Activated CD8-positive, alpha-beta memory T cell treated with anti-CD3 and anti-CD28 coated beads for 4 hours (primary cell): ENCODE measurements around the gene MRPS25.

Experiments used
- DNase-seq, 2 donors: peaks; one replicate each; pipeline ENCODE4 v3.0.0-alpha.2; 2020; ENCODE audit warnings: low read depth in 2 of 2

The MRPS25 gene

DNA sequence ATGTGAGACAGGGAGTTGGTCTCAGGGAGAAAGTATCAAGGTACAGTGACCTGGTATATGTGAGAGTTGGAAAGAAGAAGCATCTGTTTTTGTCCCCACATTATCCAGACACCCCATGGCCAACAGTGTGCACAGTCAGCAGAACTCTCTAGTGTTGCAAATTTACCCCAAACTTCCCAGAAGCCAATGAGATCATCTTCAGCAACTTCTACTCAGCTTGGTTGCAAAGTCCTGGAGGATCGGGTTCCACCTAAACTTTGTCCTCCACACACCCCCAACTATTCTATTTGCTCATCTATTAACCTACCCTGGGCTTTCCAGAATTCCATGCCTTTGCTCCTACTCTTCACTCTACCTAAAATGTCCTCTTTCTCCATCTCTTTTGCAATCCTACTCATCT is 18.1 kb upstream of the MRPS25 start:
- no peak for DNase-seq

DNA sequence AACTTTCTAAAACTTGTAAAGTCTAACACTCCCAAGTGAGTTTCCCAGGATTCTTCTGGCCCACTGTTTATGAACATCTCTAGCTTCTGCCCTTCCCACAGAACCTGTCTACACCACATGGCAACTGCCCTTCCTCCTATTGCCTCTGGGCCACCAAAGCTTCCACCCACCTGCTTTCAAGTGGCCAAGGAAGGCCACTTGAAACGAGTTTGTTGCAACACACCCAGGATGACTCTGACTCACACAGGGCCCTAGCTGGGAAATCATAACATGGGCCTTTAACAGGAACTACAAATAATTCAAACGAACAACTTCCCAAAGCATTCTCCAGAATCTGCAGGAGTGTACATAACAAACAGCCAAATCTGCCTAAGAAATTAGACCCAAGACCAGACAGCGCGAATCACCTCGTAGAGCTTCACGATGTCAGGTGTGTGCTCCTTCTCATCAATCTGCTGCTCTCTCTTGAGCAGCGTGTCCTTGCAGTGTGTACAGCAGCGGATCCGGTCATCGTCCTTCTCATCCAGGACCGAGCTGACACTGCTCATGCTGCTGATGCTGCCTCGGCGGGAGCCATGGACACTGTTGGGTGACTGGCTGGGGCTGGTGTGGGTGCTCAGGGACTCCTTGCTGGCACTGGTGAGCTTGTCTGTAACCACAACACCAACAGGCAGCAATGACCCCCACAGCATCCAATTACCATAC is 17.0 kb upstream of the MRPS25 start:
- DNase-seq = no peak

DNA sequence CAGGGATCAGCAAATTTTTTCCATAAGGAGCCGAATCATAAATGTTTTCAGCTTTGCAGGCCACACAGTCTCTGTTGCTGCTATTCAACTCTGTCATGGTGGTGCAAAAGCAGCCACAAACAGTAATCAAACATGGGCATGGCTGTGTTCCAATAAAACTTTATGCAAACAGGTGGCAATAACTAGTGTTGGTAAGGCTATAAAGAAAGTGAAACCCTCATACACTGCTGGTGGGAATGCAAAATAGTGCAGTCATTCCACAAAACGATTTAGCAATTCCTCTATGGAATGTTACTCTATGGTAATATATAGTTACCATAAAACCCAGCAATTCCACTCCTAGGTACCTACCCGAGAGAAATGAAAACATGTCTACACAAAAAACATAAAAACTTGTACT is 14.0 kb upstream of the MRPS25 start:
- DNase-seq = no peak

DNA sequence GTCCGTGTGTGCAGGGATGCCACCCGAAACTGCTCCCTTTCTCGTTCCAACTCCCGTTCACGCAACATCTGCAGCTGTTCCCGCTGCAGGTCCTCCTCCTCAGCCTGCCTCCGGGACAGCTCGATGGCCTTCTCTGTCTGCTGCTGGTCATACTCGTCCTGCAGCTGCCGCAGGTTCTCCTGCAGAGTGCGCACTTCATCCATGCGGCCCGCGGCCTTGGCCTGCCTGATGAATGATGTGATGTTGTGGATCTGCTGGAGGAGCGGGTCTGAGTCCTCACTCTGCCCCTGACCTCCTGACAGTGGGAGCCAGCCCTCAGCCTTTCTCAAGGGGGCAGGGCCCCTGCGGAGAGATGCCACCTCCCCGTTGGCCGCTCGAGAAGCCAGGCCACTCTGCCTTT is 9.4 kb upstream of the MRPS25 start:
- DNase-seq = no peak

DNA sequence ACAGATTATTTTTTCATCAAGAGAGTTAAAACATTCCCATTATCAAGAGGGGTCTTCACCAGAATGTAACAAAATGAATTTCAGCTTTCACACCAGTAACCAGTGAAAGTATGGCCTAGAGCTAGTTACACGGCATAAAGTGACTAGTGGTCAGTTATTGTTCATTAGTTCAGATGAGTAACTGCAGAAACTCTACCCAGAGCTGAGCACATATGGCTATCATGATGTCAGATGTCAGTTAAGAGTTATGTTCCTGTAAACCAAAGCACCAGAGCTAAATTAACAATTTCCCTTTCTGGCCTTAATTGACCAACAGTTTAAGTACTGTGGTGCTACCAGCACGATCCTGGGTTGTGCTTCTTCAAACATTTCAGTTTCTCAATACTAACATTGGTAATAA is 6.6 kb upstream of the MRPS25 start:
- DNase-seq = no peak

DNA sequence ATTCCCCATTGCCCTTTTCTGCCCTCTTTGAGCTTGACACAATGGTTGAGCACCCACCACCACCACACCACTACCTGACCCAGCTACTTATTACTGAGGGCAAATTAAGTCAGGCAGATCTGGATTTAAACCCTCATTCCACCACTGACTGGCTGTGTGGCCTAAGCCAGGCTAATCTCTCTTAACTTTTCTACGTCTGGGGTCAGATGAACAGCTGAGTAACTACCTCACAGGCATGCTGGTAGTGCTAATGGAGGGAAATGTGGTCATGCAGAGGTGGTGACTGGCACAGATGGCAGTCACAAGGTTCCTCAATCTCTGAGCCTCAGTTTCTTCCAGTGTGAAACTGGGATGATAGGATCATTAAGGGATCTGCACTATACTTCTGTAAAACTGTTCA is 4.3 kb upstream of the MRPS25 start:
- no peak for DNase-seq

DNA sequence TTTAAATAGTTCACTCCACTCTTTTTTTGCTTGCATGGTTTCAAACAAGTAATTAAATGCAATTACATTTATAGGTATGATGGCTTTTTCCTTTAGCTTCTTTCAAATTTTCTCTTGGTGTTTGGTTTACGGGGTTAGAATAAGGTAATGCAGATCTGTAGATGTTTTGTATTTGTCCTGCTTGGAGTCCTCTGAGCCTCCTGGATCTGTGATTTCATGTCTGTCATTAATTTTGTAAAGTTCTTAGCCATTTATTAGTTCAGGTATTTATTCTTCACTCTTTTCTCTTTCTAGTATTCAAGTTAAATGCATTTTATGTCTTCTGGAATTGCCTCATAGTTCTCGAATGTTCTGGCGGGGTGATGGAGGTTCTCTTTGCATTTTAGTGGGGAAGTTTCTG is 1.4 kb upstream of the MRPS25 start:
- no peak for DNase-seq

DNA sequence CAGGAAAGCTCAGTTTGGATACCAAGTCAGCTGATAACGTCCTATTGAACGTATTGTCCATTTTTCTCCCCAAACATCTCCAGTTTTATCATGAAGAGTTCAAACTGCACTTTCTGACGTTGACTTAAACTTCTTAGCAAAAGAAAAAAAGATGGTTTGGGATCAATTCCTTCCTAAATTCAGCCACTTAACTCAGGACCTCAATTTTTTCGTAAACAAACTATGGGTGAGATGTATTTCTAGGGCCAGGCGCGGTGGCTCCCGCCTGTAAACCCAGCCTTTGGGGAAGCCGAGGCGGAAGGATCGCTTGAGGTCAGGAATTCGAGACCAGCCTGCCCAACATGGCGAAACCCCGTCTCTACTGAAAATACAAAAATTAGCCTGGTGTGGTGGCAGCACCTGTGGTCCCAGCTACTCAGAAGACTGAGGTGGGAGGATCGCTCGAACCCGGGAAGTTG is 464 bp upstream of the MRPS25 start:
- no peak for DNase-seq

DNA sequence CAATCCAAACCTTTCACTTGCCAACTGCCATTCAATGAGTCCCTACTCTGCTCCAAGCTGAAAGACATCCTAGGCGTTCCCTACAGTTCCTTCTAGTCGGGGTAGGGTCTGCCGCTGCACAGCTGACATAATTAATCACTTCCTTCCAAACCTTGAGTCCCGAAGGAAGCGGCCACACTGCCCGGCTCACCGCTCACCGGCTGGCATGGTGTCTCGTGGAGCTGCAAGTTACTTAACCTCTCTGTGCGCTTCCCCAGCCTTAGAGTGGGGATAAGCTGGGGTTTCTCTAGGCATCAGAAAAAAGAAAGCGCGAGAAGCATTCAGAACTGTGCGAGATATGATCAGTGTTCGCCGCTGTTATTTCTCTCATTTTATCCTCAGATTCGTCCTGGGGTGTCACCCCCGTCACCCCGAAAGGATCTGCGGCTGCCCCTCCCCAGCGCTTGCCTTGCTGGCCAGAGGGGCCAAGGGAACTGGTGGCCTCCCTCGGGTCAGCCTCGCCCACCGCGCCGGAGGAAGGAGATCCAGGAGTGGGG is 748 bp downstream of the MRPS25 start:
- no peak for DNase-seq

DNA sequence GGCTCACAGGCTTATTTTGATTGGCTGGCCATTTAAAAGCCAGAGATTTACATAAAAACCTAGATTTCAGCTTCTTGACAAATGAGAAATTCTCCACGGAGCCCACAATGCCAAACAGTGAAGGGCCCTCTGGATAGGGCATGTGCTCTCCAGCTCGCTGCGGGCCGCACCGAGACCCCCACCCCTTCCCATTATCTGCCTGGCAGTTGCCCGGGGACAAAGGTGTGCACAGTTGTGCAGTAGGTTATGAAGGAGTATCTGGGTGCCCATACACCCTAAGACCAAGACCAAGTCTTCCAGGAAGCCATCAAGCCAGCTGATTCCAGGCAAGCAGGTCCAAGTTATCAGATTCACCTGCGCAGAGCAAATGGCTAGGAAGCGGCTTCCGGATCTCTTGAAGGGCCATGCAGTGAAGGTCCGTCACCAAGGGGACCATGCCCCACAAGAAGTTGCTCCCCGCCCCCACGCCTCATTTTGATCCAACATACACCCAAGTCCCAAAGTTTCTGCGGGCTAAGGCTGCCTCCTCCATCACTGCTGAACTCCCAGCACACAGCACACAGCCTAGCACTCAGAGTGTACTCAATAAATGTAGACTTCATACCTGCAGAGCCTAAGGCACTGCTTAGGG is 1.3 kb downstream of the MRPS25 start:
- DNase-seq = no peak

DNA sequence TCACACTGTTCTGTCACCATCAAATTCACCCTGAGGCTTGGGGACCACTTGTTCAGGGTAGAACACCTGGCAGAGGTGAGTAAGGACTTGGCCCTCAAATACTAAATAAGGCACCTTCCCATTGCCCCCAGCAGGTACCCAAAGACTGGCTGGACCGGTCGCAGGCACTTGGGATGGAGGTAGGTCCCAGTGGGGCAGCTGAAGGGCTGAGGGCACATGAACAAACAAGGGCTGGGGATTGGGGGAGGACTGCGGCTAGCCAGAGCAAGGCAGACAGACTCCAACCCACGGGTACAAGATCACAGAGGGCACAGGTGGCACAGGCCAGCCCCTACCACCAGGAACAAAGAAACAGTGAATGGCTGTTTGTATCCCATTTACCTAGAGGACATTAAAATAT is 1.9 kb downstream of the MRPS25 start:
- no peak for DNase-seq

DNA sequence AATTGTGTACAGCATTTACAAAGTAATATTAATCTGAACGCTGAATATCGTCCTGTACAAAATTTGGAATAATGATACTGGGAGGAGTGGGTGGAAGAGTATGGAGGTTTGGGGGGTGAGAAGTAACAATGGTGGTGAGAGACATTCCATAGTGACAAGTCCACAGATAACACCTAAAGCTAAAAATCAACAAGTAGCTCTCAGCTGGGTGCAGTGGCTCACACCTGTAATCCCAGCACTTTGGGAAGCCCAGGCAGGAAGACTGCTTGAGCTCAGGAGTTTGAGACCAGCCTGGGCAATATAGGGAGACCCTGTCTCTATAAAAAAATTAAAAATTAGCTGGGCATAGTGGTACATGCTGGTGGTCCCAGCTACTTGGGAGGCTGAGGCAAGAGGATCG is 5.1 kb downstream of the MRPS25 start:
- no peak for DNase-seq

DNA sequence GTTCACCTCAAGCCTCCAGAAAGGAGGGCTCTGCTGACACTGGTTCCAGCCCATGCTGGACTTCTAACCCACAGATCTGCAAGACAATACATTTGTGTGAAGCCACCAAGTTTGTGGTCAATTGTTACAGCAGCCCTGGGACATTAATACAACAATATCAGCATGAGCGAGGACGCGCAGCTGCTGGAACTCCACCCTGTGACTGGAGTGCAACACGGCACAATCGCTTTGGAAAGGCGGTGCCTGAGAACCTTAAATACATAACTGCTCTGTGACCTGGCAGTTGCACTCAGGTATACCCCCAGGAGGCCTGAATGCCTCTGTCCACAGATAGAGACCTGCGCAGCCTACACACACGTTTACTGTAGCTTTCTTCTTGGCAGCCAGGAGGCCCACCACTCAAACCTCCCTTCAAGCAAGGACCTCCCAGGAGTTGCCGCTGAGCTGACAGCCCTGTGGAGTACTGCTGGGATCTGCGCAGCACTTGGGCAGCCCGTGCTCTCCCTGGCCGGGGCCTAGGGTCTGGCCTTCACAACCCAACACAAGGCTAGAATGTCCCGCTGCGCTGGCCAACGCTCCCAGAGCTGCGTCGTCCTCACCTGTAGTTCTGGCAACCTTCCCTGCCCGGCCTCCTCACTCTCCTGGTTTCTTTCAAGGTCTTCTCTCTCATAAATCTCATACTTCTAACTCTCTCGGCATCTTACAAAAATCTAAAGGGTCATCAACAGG is 8.3 kb downstream of the MRPS25 start:
- DNase-seq = no peak

DNA sequence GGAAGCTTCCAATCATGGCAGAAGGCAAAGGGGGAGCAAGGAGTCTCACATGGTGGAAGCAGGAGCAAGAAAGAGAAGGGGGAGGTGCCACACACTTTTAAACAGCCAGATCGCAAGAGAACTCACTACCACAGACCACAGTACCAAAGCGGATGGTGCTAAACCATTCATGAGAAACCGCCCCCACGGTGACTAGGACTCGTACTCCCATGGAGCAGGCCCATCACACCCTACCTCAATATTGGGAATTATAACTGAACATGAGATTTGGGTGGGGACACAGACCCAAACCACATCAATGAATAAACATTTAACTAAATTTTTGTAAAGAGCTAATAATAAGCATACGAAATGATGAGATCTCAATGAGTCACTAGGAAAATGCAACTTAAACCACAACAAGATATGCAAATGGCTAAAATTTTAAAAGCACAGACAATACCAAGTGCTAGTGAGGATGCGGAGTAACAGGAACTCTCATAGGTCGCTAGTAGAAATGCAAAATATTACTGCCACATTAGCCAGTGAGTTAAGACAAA is 10.0 kb downstream of the MRPS25 start:
- DNase-seq = peak; percentile 19 to 47

DNA sequence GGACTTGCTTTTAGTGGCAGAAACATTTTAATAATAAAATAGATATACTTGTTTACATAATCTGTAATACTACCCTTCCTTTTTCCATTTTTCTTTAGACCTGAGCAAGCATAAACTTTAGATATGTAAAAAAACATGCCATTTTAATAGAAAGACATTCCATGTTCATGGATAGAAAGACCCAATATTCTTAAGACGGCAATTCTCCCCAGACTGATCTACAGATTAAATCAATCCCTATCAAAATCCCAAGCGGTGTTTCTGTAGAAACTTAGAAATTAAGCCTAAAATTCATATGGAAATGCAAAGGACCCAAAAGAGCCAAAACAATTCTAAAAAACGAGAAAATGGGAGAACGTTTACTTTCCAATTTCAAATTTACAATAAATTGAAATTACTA is 11.6 kb downstream of the MRPS25 start:
- DNase-seq = no peak

DNA sequence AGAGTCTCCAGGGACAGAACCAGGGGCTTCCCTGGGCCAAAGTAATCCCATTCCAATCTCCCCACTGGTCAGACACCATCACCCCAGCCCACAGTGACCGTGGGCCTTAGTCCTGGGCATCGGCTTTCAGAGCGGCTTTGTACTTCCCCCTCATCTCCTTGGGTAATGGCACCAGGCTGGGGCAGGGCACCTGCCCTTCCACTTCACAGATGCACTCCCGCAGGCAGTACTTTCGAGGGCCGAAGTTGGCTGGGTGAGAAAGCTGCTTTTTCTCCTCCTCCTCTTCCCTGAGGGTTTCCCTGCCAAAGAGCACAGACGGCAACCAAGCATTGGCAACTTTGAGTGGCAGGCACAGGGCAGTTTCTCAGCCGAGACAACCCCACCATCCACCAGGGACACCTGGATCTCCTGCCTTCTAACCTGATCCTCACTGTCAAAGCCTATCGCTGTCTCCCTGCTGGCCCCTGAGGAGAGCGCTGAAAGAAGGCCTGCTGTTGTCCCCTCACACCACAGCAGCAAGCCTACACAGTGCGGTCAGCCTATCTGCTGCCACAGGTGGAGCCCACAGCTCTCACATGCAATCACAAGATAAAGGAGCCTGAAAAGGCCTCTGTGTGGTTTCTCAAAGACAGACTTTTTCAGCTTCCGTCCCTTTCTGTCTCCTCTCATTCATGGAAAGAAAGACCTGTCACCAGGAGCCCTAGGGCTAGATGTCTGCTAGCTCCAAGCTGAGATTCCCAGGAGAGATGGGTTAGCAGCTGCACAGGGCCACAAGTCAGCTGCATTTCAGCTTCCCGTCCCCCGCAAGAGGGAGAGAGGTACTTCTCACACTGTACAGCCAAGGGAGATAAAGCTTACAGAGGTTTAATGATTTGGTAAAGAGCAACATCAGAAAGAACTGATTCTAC is 12.5 kb downstream of the MRPS25 start:
- DNase-seq = no peak

DNA sequence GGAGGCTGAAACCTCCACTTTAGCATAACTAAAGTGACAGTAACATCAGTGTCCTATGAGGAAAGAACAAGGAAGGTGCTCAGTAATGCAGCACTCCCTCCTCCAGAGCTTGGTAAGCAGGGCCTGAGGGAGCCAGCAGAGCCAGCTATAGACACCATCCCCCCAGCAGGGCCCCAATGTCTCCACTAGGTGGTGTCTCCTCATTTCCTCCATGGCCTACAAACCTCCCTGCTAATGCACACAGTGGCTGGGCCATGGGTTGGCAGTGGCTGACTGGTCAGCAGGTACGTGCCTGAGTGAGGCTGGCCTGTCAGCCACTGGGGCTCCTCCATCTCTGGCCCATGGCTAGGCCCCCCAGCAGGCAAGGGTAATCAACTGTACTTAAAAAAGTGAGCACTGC is 13.6 kb downstream of the MRPS25 start:
- DNase-seq = no peak

DNA sequence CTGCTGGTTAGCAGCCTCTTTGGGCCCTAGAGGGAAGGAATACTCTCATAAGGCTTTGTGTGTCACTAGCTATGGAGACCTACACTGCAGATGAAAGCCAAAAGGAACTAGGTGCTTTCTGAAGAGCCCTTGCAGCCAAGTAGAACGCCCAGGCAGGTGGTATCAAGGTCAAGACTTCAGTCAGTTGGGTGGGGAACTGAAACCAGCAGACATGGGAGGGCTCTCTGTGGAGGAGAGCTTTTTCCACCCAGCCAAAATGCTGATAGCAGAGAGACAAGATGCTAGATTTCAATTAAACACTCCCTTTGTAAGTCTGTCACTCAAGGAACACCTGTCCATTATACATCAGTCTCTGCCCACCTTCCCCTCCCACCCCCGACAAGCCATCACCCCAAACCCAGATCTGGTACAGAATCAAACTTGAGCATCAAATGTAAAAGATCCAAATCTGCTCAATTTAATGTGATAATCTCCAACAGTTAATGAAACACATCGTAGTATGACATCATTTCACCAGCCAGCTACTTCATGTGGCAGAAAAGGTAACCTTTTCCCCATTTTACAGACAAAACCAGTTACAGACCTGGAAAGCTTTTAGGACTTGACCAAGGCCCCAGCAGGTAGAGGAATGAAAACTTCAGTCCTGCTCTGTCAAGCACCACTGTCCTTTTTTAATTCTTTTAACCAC is 14.6 kb downstream of the MRPS25 start:
- DNase-seq = no peak

DNA sequence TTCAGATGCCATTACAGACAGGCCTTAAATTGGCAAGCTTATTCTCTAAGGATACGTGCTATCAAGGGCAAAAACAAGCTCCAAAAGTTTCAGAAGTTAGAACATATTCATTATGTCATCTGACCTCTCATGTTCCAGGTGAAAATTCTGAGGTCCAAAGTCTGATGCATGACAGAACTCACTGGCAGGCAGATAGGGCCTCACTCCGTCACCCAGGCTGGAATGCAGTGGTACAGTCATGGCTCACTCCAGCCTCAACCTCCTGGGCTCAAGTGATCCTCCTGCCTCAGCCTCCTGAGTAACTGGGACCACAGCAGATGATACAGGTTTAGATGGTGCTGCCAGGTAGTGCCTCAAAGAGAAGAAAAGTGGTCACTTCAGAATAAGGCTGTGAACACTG is 15.5 kb downstream of the MRPS25 start:
- DNase-seq = no peak

DNA sequence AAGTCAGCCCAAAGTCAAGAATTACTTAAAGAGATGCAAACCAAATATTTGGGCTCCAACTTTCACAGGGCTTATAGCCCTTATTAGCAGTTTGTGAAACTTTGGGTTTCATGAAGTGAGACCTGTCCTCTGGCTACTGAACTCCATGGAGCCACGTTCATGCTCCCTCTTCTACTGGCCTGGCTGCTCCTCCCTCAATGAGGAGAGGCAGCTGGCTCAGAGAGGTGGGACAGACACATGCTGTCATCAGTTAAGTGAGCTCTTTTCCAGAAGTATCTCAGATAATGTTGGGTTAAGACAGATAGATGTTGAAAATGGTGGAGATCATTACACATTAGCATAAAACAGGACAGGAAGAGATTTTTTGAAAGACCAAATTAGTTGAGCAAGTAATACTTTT is 19.4 kb downstream of the MRPS25 start:
- no peak for DNase-seq

DNA sequence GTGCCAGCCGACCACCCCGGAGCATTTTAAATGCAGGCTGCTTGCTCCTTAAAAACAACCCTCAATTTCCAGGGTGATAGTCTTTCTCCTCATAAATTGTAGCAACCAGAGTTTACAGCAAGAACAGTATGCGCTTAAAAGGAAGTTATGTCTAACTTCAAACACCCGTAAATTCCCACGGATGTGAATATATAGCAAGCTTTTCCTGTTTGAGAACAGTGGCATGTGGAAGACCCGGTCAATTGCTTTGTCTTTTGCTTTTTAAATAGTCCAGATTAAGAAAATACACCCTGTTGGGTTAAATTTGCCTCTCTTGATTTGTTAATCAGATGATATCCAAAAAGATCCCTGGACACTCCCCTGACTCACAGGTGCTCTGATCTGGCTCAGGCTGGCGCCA is 20.8 kb downstream of the MRPS25 start:
- DNase-seq = no peak
